GM18861 (cell line): ENCODE results near the gene CLK1.

ENCODE experiments used
- ATAC-seq: cut with Tn5 transposase; IDR thresholded peaks from one replicate; pipeline ENCODE4 v1.9.1; 2021; ENCODE audit not compliant: unreplicated experiment

CLK1 gene

GRCh38 chr2:200811333-200812121, 52.9 kb downstream of the CLK1 start, which contains the start of gene BZW1:
TSS of gene BZW1 (plus strand) at chr2:200811910. CDS start at chr2:200813218, 1,308 bp downstream.
- ATAC-seq = peak; percentile 74

GRCh38 chr2:200810998-200811332, 53.5 kb downstream of the CLK1 start:
- no peak for ATAC-seq

- ATAC-seq = no peak
These were observed 54.0 kb downstream of the CLK1 start for GRCh38 chr2:200810252-200810997.

- ATAC-seq = no peak
These were observed 54.8 kb downstream of the CLK1 start for GRCh38 chr2:200809506-200810251.
